Stimulated activated CD4-positive, alpha-beta T cell treated with anti-CD3 and anti-CD28 coated beads, TNF-alpha, amount 100 ng/mL, for 1 hour (primary cell): ENCODE results near the gene GSTM3.
"Not testable (repeated sequence)": the region's sequence is repeated elsewhere in the genome, so short reads cannot be mapped to it uniquely, and the experiment has no call there.

Source experiments
- DNase-seq, 3 donors: peaks; one replicate each; pipeline ENCODE4 v3.0.0-alpha.2; 2020; ENCODE audit warnings: low read depth in 3 of 3, low spot score in 1 of 3

Gene GSTM3

GRCh38 chr1:109702940-109703339 is 37.9 kb downstream of the GSTM3 start:
- not testable (repeated sequence) for DNase-seq

- DNase-seq, result not testable (repeated sequence)
These were observed 43.0 kb downstream of the GSTM3 start for GRCh38 chr1:109697861-109698260.

- DNase-seq, result no peak
These were observed 43.8 kb downstream of the GSTM3 start for GRCh38 chr1:109697066-109697465.

GRCh38 chr1:109695138-109695537 is 45.7 kb downstream of the GSTM3 start:
- DNase-seq, result not testable (repeated sequence)

GRCh38 chr1:109694400-109694799 is 46.4 kb downstream of the GSTM3 start:
- not testable (repeated sequence) for DNase-seq

- DNase-seq, result no peak
These were observed 49.1 kb downstream of the GSTM3 start for GRCh38 chr1:109691759-109692158.

GRCh38 chr1:109689844-109690405 is 50.9 kb downstream of the GSTM3 start:
- no peak for DNase-seq

GRCh38 chr1:109687641-109688499 is 53.0 kb downstream of the GSTM3 start, which contains the start of gene GSTM1:
GSTM1 (plus strand) TSS chr1:109687817; CDS start chr1:109687874, 57 bp downstream.
- peak in 2 of 3 donors; percentile 30 to 70 for DNase-seq

GRCh38 chr1:109687109-109687508 is 53.7 kb downstream of the GSTM3 start:
- not testable (repeated sequence) for DNase-seq

- not testable (repeated sequence) for DNase-seq
These were observed 54.9 kb downstream of the GSTM3 start for GRCh38 chr1:109685890-109686289.

GRCh38 chr1:109685399-109685798 is 55.4 kb downstream of the GSTM3 start:
- DNase-seq, result not testable (repeated sequence)

- not testable (repeated sequence) for DNase-seq
These were observed 56.1 kb downstream of the GSTM3 start for GRCh38 chr1:109684777-109685176.
